ENCODE results near the gene RFX7. TPM values are rescaled to one million over a fixed set of nuclear protein-coding genes. Genes with fewer than 3 reads are reported as not detected.

RFX7 gene
- total and polyA plus RNA-seq, 8 donors, result 1.3 to 12.4 (median 5.5) TPM

GRCh38 chr15:56236197-56236596 is 7.5 kb downstream of the RFX7 start:
- Histone ChIP-seq H3K9me3 (no peaks in the 10 kb centered on the region), H3K27ac (no peak overlapping the region), H3K27me3 (no peaks in the 10 kb centered on the region), H3K4me3 (no peak overlapping the region), H3K4me1 (peaks cover 4 to 21% (median 8%) of the 10 kb centered on the region in 3 donors), H3K36me3 (peaks cover 0 to 4% (median 0%) of the 10 kb centered on the region in 3 donors)
- ATAC-seq, result peak in 1 of 4 donors; percentile 24
- 75 to 77% methylated on average over 3 of the region's 3 CpGs for WGBS, 2 donors
- TF ChIP-seq, protein P1, sequence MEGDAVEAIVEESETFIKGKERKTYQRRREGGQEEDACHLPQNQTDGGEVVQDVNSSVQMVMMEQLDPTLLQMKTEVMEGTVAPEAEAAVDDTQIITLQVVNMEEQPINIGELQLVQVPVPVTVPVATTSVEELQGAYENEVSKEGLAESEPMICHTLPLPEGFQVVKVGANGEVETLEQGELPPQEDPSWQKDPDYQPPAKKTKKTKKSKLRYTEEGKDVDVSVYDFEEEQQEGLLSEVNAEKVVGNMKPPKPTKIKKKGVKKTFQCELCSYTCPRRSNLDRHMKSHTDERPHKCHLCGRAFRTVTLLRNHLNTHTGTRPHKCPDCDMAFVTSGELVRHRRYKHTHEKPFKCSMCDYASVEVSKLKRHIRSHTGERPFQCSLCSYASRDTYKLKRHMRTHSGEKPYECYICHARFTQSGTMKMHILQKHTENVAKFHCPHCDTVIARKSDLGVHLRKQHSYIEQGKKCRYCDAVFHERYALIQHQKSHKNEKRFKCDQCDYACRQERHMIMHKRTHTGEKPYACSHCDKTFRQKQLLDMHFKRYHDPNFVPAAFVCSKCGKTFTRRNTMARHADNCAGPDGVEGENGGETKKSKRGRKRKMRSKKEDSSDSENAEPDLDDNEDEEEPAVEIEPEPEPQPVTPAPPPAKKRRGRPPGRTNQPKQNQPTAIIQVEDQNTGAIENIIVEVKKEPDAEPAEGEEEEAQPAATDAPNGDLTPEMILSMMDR (IDR thresholded peaks at IDR 0.05), result no peak
- no peak for DNase-seq
- FAIRE-seq, result no peak
- intact Hi-C loops (cut with DNase I), result no loop called here

DNA sequence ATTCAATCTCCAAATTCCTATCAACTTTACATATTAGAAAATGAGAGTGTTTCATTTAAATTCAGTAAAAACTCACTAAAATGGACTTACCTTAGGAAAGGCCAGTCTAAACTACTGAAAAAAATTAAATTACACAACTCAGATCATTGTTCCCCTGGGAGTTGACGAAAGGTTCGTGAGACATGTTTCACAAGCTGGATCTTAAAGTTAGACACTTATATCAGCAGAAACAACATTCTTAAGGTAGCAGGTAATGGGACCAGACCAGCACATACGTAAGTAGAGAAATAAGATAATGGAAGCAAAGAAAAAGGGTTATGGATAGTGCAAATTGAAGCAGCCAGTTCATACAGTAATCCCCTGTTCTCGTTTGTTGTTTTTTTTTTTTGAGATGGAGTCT is 8.9 kb downstream of the RFX7 start:
- Histone ChIP-seq H3K4me1 (peaks cover 0 to 17% (median 0%) of the 10 kb centered on the region in 3 donors), H3K9me3 (no peaks in the 10 kb centered on the region), H3K27ac (no peak overlapping the region), H3K36me3 (peaks cover 0 to 4% (median 0%) of the 10 kb centered on the region in 3 donors), H3K4me3 (no peak overlapping the region), H3K27me3 (no peaks in the 10 kb centered on the region)
- TF ChIP-seq, protein P1 (IDR thresholded peaks at IDR 0.05), result no peak
- no peak for FAIRE-seq
- no peak for ATAC-seq
- 85 to 92% methylated on average over 4 of the region's 4 CpGs for WGBS, 2 donors
- intact Hi-C loops (cut with DNase I), result no loop called here
- no peak for DNase-seq

DNA sequence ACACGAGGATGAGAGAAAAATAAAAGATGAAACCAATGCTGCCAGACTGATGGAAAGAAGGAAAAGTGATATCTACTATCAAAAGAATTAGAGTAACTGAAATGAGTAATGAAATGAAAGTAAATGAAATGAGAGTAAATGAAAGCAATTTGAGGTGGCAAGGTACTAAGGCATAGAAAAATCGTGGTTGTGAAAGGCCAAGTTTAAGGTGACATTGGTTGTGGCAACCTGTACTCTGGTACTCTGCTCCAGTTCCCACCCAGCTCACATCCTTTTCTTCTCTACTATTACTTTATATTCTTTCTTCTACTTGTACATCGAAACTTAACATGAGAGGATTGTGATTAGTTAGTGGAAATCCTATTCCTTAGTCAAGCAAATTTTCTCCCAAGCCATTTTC is 10.1 kb downstream of the RFX7 start:
- Histone ChIP-seq H3K27ac (no peak overlapping the region), H3K4me3 (no peak overlapping the region), H3K4me1 (peaks cover 0 to 17% (median 0%) of the 10 kb centered on the region in 3 donors), H3K27me3 (no peaks in the 10 kb centered on the region), H3K36me3 (peaks cover 0 to 4% (median 0%) of the 10 kb centered on the region in 3 donors), H3K9me3 (no peaks in the 10 kb centered on the region)
- no peak for FAIRE-seq
- intact Hi-C loops (cut with DNase I), result no loop called here
- WGBS, 2 donors, result 95 to 97% methylated on average over 3 of the region's 3 CpGs
- TF ChIP-seq, protein P1 (IDR thresholded peaks at IDR 0.05), result no peak
- no peak for ATAC-seq
- no peak for DNase-seq

DNA sequence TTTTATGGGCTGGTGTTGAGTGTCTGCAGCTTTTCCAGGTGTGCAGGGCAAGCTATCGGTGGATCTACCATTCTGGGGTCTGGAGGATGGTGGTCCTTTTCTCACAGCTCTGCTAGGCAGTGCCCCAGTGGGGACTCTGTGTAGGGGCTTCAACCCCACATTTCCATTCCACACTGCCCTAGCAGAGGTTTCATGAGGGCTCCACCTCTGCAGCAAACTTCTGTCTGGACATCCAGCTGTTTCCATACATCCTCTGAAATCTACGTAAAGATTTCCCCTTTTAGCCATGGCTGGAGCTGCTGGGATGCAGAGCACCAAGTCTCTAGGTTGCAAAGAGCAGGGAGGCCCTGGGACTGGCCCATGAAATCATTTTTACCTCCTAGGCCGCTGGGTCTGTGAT is 11.6 kb downstream of the RFX7 start:
- no peak for DNase-seq
- peaks cover 0 to 4% (median 0%) of the 10 kb centered on the region in 3 donors for H3K36me3 ChIP-seq
- intact Hi-C loops (cut with DNase I), result no loop called here
- peaks cover 0 to 11% (median 0%) of the 10 kb centered on the region in 3 donors for H3K4me1 ChIP-seq
- ATAC-seq, result no peak
- no peak for FAIRE-seq
- H3K27ac ChIP-seq, result no peak overlapping the region
- H3K4me3 ChIP-seq, result no peak overlapping the region
- no peaks in the 10 kb centered on the region for H3K27me3 ChIP-seq
- WGBS, 2 donors, result 97 to 99% methylated on average over 3 of the region's 3 CpGs
- TF ChIP-seq, protein P1 (IDR thresholded peaks at IDR 0.05), result no peak
- no peaks in the 10 kb centered on the region for H3K9me3 ChIP-seq

GRCh38 chr15:56228854-56229253 is 14.8 kb downstream of the RFX7 start:
- intact Hi-C loops (cut with DNase I), result no loop called here
- FAIRE-seq (no peak), DNase-seq (no peak), ATAC-seq (no peak)
- H3K27ac ChIP-seq, result no peak overlapping the region
- no peak overlapping the region for H3K4me3 ChIP-seq
- TF ChIP-seq, protein P1 (IDR thresholded peaks at IDR 0.05), result no peak
- H3K36me3 ChIP-seq, result peaks cover 0 to 4% (median 0%) of the 10 kb centered on the region in 3 donors
- no peaks in the 10 kb centered on the region for H3K9me3 ChIP-seq
- no peaks in the 10 kb centered on the region for H3K27me3 ChIP-seq
- no peaks in the 10 kb centered on the region for H3K4me1 ChIP-seq
